HG03066 (cell line): Measurements from ENCODE around the gene ARL11.
A peak's percentile ranks its signal among the peaks of the same experiment; 100 is the strongest.
"Not testable (repeated sequence)": the region's sequence is repeated elsewhere in the genome, so short reads cannot be mapped to it uniquely, and the experiment has no call there.

ENCODE experiments used
- ATAC-seq: cut with Tn5 transposase; IDR thresholded peaks from one replicate; pipeline ENCODE4 v1.9.1; 2021; ENCODE audit warnings: low read depth; ENCODE audit not compliant: unreplicated experiment

The ARL11 gene

DNA sequence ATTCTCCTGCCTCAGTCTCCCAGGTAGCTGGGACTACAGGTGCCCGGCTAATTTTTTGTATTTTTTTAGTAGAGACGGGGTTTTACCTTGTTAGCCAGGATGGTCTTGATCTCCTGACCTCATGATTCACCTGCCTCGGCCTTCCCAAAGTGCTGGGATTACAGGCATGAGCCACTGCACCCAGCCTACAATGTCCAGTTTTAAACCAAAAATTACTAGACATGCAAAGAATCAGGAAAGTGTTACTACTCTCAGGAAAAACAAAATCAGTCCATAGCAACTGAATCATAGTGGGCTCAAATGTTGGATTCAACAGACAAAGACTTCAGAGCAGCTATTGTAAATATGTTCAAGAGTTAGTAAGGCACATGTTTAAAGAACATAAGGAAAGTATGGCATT lies 16.3 kb upstream of the ARL11 start:
- ATAC-seq, result not testable (repeated sequence)

DNA sequence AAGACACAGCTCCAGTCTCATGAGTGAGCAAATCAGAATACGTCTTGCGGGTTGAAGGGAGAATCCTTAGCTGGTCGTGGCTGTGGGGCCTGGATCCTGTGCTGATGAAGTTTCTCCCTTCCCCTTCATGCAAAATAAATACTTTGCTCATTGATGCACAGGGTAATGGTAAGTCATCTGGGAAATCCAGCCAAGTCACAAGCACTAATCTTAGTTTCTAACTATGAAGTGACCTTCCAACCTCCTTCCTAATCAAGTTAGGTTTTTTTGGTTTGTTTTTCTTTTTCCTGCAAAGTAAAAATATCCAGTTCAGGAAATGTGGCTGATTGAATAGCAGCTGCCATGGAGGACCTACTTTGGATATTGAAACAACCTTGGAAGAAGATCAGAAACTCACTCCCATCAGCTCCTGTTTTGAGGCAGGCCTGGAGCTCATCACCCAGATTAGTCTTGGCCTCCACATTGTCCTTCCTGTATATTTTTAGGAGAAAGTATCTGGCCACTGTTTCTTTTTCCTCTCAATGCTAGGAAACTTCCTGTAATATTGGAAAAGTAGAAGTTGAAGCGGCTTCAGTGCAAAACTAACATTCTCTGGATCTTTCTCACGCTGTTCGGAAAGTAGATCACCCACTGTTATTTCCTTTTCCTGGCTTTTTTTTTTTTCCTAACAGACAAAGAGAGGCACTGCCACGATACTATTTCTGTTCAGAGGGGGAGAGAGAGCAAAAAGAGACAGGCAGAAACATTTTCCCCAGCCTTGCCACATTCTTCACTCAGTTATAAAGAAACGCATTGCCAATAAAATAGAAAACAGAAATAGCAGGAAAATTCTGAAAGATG lies 12.3 kb upstream of the ARL11 start:
- no peak for ATAC-seq

DNA sequence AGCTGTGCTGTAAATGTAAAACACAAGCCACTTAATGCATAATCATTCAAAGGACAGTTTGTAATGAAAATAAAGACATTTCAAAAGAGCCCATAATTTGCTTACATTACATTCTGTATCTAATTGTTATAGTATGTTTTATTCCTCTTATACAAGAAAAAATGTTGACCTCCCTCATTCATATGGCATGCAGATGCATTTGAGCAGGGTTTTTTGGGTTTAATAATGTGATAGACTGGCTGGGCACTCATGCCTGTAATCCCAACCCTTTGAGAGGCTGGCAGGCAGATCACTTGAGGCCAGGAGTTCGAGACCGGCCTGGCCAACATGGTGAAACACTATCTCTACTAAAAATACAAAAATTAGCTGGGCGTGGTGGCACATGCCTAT lies 11.6 kb upstream of the ARL11 start:
- no peak for ATAC-seq

DNA sequence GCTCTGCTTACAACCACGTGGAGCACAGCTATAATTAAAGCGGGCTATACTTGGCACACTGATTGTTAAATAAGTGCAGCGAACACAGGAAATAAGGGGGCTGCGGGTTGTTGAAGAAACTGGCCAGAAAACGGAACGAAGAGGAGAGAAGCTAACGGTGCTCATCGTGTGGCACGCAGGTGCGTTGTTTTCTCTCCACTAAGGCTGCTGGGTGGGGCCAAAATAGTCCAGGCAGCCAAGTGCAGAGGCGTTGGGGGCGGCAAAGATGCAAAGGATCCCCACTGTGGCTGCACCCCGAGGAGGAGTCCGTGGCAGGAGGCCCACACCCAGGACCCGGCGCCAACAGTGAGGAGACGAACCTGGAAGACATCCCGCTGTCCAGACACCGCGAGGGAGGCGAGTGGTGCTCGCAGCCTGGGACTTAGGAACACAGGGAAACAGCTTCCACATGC lies 8.1 kb upstream of the ARL11 start:
- peak; percentile 90 for ATAC-seq

DNA sequence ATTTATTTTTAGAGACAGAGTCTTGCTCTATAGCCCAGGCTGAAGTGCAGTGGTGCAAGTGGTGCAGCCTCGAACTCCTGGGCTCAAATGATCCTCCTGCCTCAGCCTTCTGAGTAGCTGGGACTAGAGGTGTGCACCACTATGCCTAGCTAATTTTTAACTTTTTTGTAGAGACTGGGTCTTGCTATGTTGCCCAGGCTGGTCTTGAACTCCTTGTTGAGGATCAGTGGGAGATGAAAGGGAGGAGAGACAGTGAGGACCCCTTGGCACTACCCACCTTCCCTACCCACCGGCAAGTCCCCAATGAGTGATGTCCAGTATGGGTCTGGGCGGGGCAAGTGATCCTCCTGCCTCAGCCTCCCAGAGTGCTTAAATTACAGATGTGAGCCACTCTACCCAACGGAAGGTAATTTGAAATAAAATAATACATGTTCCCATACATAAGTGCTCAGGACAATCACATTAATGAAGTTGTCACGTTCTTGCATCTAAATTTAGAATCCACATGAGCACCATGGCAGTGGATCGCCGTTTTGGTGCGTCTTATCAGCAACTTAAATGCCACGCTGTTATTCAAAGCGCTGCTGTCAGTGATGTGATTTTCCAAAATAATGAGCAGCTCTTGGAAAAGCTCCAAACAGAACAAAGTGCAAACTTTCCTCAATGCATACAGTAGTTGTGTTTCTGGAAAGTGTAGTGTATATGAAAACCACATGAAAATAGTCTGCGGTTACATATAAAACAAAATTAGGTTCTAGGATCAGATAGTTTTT lies 5.9 kb upstream of the ARL11 start:
- ATAC-seq, result no peak

DNA sequence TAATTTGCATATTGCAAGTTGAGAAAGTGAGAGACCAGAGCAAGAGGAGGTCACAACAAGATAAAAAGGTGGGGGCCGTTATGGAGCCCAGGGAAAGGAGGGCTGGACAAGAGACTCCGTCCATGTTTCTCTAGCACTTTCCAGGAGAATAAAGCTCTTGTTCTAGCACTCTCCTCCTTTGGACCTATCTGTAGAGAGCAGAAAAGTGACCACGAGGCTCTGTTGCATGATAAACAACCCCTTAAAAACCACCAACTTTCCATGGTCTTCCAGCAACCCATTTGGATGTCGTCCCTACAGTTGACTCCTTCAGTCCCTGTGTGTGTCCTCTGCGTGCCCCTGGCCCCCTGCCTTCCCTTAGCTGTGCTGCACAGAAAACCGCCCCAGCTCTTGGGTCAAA lies 4.1 kb upstream of the ARL11 start:
- ATAC-seq, result no peak

DNA sequence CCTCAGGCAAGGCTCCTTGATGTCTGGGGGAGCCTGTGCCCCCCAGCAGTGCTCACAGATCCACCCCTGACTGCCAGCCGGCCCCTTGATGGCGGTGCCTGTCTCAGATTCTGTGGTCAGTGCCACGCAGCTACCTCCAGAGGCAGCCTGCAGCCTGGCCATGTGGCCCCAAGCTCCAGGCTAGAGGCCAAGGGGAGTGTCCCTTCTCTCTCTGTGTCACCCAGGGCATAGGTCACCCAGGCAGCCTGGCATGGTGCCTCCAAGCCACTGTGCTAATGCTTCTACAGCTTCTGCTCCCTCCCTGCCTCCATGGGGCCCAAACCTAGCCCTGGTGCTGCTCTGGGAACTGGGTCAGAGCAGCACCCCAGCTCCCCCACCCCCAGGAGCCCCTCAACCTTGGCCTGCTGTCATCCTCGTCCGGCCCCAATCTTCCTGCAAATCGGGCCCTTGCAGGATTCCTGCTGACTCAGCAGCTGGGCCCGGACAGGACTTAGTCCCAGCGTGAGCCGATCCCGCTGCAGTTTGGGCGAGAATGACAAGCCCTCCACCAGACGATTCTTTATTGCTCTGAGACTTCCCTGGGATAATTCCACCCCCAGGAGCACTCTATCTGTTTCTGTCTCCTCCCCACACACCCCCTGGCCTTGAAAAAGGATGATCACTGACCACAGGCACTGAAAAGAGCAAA lies 2.8 kb upstream of the ARL11 start:
- no peak for ATAC-seq

DNA sequence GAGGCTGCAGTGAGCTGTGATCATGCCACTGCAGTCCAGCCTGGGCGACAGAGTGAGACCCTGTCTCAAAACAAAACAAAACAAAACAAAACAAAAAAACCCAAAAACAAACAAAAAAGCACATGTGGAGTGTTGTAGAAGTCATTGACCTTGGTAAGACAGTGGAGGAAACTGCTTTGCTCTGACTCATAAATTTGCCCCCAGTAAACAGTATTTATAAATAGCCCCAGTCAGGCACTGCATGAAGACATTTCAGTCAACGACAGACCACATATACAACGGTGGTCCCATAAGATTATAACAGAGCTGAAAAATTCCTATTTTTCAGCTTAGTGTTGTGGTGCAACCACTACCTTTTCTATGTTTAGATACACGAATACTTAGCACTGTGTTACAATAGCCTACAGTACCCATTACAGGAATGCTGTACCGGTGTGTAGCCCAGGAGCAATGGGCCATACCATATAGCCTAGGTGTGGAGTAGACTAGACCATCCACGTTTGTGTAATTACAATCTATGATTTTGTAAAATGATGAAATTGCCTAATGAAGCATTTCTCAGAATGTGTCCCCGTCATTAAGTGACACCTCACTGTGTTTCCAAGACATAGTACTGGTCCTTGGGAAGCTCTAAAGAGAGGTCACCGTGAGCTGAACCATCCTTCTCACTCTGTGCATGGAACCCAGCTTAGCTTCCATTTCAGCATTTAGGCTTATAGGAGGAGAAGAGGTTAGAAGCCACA lies 1.1 kb downstream of the ARL11 start:
- no peak for ATAC-seq

DNA sequence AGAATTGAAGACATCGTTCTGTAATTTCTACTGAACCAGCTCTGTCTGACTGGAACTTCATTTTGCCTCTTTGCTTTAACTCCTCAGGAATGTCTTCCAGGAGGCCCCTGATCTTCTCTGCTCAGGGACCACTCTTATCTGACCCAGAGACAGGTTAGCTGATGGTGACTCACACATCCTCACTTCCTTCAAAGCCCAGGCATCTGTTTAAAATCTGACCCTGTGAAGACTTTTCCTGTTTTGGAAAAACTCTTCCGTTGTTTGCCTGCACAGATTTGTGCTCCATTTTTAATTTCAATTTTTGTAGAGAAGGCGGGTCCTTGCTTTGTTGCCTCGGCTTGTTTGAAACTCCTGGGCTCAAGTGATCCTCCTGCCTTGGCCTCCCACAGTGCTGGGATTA lies 1.6 kb downstream of the ARL11 start:
- no peak for ATAC-seq

DNA sequence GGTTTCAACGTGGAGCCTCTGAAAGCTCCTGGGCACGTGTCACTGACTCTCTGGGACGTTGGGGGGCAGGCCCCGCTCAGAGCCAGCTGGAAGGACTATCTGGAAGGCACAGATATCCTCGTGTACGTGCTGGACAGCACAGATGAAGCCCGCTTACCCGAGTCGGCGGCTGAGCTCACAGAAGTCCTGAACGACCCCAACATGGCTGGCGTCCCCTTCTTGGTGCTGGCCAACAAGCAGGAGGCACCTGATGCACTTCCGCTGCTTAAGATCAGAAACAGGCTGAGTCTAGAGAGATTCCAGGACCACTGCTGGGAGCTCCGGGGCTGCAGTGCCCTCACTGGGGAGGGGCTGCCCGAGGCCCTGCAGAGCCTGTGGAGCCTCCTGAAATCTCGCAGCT lies 2.3 kb downstream of the ARL11 start:
- ATAC-seq, result no peak

DNA sequence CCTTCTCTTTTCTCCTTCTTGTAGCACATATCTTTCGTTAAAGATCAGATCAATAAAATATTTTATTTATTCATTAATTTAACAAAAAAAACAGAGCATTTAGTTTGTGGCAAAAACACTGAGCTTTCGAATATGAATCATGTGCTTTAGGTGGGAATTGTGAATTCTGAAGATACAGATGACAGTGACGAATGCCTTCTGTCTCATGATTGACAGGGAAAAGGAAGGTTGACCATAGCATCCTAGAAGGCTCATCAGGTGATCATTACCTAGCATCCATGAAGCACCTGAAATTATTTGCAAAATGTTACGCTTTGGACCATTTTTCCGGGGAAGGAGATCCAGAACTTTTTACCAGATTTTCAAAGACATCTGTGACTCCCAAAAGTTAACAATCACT lies 3.8 kb downstream of the ARL11 start:
- ATAC-seq, result no peak

DNA sequence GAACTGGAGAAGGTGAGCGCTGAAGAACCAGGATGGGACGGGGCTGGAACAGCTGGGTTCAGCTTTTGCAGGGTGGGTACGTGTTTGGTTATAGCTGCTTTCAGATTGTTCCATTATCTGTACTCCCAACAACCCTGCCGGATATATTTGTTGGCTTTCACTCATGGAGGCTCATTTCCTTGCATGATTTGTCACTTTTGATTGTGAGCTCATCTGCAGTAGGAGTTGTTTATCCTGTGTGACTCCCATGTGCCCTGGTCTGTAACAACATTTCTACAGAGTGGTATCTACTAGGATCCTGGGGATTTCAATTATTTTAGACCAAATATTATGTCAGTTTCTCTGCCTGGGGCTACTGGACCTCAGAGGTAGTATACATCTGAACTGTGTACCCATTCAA lies 5.4 kb downstream of the ARL11 start:
- no peak for ATAC-seq

DNA sequence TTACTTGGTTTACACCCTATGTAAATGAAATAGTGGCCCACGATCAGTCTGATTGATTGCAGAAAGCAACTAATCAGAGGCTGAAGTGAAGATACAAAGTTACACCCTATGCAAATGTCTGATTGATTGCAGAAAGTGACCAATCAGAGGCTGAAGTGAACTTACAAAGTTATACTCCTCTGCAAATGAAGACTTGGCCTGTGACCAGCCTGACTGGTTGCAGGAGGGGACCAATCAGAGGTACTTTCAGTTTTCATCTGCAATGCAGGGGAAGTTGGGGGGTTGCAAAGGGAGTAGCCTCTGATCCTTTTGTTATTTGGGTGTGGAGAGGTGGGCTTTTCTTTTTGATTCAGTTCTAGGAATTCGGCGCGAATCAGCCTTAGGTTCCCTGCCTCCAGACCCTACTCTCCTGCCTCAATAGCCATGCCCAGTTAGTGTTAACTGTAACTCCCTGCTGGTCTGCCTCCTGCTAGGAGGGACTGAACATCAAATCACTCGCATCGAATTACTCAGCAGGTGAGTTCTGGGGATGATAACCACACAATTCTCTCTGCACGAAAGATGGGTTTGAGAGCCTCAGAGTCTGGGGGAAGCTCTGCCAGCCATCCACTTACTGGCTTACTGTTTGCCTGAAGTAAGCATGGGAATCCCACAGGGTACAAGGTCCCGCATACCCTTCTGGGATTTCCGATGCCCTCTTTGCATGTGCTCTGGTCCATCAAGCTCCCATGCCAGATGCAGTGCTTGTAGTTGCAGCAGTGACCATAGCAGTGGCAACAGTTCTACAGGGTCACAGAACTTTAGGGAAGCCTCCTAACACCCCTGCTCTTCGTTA lies 7.5 kb downstream of the ARL11 start:
- ATAC-seq, result peak; percentile 83

DNA sequence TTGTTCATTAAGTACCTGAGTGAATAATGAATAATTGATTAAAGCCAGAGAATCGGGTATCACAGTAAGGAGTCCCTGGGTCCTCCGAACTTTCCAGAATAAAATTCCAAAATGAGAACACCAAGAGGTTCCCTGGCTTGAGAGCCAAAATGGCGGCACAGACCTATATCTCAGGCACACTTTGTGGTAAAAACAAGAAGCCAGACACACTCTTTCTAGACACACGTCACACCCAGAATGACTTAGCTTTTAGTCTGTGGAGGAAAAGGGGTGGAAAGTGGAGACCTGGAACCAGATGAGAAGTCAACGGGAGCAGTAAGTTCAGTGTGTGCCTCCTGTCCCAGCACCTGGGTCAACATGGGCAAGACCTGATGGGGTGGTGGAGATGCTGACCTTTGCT lies 8.4 kb downstream of the ARL11 start:
- no peak for ATAC-seq

DNA sequence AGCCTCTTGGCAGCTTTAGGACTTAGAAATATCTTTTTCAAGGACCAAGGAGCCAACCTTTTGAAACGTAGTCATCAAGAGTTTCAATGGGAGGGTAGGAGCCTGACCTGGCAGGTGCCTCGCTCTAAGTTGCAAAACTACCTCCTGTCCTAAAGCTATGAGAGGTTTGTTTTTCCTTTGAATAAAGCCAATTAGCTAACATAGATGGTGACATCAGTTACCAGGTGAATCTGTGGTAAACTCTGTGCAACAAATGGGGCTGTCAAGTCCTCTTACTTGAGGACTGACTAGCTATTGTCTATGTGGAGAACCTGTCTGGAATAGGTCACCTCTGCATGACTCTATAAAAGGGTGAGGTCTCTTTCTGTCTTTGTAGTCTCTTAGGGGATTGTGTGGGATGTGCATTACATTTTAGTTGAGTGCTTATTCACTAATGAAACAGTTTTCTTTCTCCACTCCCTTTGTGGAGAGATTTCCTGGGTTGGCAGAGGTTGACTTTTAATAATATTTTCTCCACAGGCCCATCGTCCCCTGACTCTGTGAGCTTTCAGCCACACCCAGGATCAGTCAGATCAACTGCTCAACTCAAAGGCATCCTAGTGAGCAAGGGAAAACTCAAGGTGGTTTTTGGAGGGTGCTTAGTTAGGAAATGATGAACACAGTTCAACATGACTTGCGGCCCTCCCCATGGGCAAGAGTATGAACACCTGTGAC lies 9.9 kb downstream of the ARL11 start:
- no peak for ATAC-seq

DNA sequence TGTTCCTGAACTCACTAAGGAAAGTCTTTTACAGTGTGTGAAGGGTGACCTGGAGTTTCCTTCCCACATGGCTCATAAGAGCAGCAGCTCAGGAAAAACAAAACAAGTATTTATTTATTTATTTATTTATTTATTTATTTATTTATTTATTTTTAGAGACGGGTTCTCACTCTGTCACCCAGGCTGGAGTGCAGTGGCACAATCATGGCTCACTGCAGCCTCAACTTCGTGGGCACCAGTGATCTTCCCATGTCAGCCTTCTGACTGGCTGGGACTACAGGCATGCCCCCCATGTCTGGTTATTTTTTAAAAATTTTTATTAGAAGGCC lies 10.4 kb downstream of the ARL11 start:
- ATAC-seq, result no peak

DNA sequence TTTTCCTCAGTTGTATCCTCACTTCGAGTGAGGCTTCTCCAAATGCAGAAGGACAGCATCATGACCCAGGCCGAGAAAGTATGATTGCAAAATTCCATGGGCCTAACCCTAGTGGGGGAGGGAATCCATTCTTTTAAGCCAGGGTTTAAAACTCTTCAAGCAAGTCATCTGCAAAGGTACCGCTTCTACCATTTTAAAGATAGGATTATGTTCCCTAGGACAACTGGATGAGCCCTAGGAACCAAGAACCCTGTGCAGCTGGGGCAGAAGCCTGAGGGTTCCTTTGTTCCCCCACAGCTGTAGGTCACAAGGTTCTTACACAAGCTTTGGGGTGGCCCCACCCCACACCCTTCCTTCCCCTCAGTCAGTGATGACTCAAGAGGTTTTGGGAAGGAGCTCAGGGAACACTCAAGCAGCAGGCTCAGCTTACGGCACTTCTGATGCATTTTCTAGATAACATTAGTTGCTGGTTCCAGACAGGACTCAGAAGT lies 13.5 kb downstream of the ARL11 start:
- no peak for ATAC-seq

DNA sequence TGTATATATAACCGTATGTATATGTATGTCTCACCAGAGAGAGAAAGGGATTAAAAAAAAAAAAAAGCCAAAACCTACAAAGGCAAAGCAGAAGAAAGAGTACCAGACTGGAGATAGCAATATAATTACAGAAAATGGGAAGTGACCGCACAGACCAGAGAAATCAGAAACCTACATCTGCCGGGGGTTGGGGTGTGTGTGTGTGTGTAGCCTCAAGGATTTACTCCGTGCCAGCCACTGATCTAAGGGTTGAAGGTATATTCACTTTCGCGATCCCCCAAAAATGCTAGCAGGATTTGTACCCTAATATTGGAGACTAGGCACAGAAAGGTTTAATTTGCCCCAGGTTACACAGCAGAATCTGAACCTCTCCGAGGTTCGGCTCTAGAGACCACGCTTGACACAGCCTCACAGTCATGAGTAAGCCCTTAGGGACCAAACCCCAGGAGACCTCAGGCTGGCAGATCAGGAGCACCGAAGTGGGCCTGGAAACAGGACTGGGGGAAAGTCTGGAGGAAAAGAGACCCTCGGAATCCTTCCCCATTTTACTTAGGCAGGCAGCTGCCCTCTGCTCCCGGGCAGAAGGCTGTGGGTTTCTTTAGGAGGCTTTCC lies 14.8 kb downstream of the ARL11 start:
- no peak for ATAC-seq

DNA sequence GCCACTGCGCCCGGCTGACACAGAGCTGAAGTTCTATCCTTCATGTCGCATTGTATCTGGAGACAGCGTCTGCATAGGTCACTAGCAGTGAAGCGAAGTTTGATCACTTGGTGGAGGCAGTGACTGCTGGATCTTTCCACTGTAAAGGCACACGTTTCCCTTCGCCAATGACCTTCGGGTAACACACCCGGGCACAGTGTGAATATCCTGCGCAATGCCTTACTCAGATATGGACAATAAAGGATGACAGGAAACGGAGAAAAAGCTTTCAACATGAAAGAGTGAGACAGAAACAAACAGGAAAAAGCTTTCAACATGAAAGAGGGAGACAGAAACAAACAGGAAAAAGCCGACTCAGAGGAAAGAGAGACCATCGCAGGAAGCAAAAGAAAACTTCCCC lies 17.1 kb downstream of the ARL11 start:
- no peak for ATAC-seq
